Measurements from ENCODE around the gene UBL7.
A peak's percentile ranks its signal among the peaks of the same experiment; 100 is the strongest.

UBL7 gene

GRCh38 chr15:74428970-74429780, 31.8 kb downstream of the UBL7 start:
- no peak for TF ChIP-seq CTCF (IDR thresholded peaks at IDR 0.05; ENCODE audit: borderline replicate concordance, control extremely low read depth, extremely low read depth, insufficient read depth, missing control alignments)
- peak; percentile 44 for DNase-seq (ENCODE audit: low spot score)
- in situ Hi-C loops (cut with MboI; ENCODE audit: low sequenced_read_pairs, unreplicated experiment), result no loop called here

- in situ Hi-C loops (cut with MboI; ENCODE audit: low sequenced_read_pairs, unreplicated experiment), result no loop called here
- peak; percentile 63 for DNase-seq (ENCODE audit: low spot score)
- no peak for TF ChIP-seq CTCF (IDR thresholded peaks at IDR 0.05; ENCODE audit: borderline replicate concordance, control extremely low read depth, extremely low read depth, insufficient read depth, missing control alignments)
These were observed 32.5 kb downstream of the UBL7 start for GRCh38 chr15:74428442-74428787.

GRCh38 chr15:74427607-74428441, 33.1 kb downstream of the UBL7 start:
- no peak for DNase-seq (ENCODE audit: low spot score)
- in situ Hi-C loops (cut with MboI; ENCODE audit: low sequenced_read_pairs, unreplicated experiment), result no loop called here
- TF ChIP-seq CTCF (IDR thresholded peaks at IDR 0.05; ENCODE audit: borderline replicate concordance, control extremely low read depth, extremely low read depth, insufficient read depth, missing control alignments), result no peak

DNA sequence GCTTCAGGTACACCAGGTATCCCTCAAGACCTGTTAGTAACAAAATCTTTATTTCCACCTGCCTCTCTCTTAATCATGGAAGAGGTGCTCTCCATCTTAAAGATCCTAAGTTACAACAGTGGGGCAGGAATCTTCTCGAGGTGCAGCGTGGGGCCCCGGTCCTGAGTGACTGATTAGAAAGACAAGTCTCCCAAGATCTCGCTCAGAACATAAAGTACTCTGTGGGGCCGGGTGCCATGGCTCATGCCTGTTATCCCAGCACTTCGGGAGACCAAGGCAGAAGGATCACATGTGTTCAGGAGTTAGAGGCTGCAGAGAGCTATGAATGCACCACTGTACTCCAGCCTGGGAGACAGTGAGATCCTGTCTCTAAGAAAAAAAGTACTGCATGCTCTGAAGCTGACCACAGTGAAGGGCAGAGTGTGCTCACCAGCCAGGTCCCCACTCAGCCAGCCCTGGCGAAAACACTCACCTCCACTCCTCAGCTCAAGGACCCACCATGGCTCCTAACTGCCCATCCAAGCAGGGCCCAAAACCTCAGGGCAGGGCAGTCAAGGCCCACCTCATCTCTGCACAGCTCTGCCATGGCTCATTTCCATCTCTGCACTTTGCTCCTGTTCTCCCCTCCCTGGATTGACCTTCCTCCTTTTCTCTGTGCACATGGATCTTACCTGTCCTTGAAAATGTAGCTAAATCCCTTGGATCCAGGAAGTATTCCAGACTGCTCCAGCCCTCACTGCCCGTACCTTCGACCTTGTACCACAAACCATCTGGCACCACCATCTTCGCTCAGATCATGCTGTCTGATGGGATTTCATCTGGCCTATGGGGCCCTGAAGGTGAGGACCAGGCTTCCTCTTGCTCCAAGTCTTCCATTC, 34.3 kb downstream of the UBL7 start:
- TF ChIP-seq CTCF (IDR thresholded peaks at IDR 0.05; ENCODE audit: borderline replicate concordance, control extremely low read depth, extremely low read depth, insufficient read depth, missing control alignments), result no peak
- in situ Hi-C loops (cut with MboI; ENCODE audit: low sequenced_read_pairs, unreplicated experiment), result no loop called here
- DNase-seq (ENCODE audit: low spot score), result no peak

- in situ Hi-C loops (cut with MboI; ENCODE audit: low sequenced_read_pairs, unreplicated experiment), result no loop called here
- DNase-seq (ENCODE audit: low spot score), result no peak
- TF ChIP-seq CTCF (IDR thresholded peaks at IDR 0.05; ENCODE audit: borderline replicate concordance, control extremely low read depth, extremely low read depth, insufficient read depth, missing control alignments), result no peak
These were observed 35.3 kb downstream of the UBL7 start for GRCh38 chr15:74425630-74426029.

GRCh38 chr15:74424901-74425528, 35.9 kb downstream of the UBL7 start:
- TF ChIP-seq CTCF (IDR thresholded peaks at IDR 0.05; ENCODE audit: borderline replicate concordance, control extremely low read depth, extremely low read depth, insufficient read depth, missing control alignments), result no peak
- in situ Hi-C loops (cut with MboI; ENCODE audit: low sequenced_read_pairs, unreplicated experiment), result no loop called here
- DNase-seq (ENCODE audit: low spot score), result no peak

All from GM13976 (cell line).